ENCODE measurements around the gene DCLK1.
"Not testable (repeated sequence)": the region's sequence is repeated elsewhere in the genome, so short reads cannot be mapped to it uniquely, and the experiment has no call there.

DCLK1 gene

DNA sequence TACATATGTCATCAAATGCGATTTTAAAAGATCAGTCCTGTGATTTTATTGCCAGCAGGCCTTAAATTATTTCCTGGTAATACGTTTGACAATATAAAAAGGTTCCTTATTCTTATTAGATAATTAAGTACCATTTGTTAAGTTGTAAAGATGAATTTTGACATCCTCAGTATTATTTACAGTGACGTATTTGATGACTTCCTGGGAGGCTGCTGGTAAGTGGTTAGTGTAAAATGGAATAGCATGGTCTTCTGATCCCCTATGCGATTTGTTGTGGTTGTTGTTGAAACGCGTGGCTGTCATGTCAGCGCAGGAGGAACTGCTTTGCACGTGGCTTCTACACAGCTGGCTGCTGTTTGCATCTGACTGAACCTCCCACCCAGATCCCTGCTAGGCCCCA, 99.7 kb downstream of the DCLK1 start:
- DNase-seq: no peak

DNA sequence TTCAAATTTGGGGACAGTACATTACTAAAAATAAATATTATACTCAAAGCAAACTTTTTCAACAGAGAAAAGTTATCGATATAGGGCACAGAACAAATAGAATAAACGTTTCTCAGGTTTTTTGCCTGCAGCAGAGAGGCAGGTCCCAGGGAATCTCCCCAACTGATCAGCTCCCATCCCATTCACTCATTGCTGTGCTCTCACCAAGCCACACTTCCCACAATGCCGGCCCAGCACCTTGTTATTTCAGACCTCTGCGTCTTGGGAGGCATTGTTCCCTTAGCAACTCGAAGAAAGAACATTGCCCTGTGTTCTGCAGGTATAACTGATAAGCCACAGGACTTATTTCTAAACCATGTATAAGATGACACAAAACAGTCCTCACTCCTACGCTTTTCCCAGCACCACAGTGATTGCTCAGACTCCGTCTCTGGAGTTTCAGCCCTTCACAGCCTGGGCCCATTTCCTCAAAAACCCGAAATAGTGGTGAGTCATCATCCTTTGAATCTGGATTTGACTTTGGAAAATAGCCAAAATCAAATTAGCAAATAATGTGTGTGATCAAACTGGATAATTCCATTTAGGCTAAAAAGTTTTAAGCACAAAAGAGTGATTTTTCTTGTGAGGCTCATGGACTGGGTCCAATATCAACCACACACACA, 100.4 kb downstream of the DCLK1 start:
- no peak for DNase-seq

GRCh38 chr13:36029166-36029565, 102.0 kb downstream of the DCLK1 start:
- no peak for DNase-seq

- no peak for DNase-seq
Measured at GRCh38 chr13:36028359-36029025, 102.7 kb downstream of the DCLK1 start.

GRCh38 chr13:36026531-36026930, 104.7 kb downstream of the DCLK1 start:
- DNase-seq: no peak

DNA sequence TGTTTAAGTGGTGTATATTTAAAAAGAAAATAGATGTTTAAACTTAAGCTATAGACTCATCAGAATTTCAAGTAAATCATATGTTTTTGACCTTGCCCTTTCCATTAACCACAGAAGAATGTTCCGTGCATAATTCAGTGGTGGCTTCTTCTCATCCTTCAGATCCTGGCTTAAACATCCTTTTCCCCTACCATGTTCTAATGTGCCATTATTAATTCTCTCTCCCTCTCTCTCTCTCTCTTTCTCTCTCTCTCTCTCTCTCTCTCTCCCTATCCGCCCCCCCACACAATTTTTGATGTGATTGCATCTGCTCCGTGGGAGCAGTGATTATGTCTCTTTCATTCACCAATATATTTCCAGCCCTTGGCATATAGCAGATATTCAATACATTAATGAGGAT, 116.4 kb downstream of the DCLK1 start:
- DNase-seq: no peak

- DNase-seq: no peak
Measured at GRCh38 chr13:36006894-36007675, 124.1 kb downstream of the DCLK1 start.

DNA sequence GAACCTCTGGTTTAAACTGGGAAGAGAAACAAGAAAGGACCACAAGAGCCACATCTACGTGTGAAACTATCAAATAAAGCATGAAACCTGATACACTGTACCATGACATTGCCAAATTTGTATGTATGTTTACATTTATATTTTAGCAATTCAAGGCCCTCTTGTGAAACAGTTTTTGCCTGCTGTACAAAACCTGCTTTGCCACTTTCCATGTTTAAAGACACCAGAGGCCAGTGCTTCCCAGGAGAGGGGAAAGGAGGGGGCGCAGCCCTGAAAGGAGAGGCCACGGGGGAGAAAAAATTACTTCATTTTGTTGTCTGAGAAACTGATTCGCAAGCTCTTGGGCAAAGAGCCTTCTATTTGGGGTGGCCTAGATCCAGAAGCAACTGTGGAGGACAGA, 124.8 kb downstream of the DCLK1 start:
- DNase-seq: no peak

DNA sequence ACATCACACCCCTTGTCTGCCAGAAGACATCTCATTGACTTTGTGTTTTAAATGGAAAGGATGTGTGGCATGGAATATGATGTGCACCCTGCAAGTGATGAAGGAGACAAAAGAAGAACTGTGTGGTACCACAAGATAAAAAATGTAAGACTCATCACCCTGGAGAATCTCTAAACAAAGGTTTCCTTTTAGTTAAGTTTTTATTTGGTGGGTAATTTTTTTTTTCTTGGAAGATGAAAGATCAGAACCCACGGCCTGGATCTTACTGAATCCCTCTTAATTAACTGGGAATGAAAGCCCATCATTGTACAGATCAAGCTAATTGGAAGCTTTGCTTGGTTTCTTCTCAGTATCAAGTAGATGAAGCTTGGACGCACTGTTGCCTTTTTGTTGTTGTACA, 129.6 kb downstream of the DCLK1 start:
- DNase-seq: no peak

DNA sequence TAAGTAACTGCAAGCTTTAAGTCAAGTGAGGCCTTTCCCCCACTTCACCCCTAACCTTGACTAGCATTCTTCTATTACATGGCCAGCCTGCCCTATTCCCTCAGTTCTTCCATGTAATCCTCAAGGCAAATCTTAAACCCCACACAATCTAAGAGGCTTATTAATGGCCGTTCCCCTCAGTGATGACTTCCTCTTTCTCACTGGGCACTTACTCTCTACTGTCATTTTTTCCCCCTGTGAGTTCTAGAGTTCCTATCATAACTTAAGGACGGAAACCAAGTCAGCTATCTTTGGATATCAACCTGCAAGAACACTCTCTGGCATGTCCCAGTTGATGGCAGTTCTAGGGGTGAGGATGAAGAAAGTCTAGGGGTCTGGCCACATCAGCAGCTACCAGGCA, 131.2 kb downstream of the DCLK1 start:
- no peak for DNase-seq

DNA sequence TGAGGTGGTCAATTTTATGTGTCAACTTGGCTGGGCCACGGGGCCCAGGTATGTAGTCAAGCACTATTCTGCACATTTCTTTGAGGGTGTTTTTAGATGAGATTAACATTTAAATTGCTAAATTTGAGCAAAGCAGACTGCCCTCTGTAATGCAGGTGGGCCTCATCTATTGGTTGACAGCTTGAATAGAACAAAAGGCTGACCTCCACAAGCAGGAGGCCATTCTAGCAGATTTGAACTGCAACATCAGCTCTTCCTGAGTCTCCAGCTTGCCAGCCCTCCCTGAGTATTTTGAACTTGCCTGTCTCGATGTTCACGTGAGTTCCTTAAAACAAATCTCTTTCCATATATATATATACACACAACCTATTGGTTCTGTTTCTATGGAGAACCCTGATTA, 134.8 kb downstream of the DCLK1 start:
- DNase-seq: no peak

DNA sequence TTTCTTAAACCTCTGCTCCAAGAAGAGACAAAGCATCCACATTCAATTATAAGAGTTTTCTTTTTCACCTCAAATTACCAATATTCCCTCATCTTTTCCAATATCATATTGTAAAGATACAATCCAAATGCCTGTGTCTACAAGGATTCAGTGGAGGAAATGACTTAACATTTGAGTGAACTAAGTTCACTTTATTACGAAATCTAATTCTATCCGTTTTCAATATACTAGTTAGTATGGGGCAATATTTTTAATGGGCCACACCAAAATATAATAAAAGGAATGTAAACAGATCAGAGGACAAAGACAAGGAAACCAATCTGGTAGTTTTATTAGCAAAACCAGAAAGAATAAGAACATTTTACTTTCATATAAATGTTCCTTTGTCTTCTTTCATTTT, 136.0 kb downstream of the DCLK1 start:
- no peak for DNase-seq

DNA sequence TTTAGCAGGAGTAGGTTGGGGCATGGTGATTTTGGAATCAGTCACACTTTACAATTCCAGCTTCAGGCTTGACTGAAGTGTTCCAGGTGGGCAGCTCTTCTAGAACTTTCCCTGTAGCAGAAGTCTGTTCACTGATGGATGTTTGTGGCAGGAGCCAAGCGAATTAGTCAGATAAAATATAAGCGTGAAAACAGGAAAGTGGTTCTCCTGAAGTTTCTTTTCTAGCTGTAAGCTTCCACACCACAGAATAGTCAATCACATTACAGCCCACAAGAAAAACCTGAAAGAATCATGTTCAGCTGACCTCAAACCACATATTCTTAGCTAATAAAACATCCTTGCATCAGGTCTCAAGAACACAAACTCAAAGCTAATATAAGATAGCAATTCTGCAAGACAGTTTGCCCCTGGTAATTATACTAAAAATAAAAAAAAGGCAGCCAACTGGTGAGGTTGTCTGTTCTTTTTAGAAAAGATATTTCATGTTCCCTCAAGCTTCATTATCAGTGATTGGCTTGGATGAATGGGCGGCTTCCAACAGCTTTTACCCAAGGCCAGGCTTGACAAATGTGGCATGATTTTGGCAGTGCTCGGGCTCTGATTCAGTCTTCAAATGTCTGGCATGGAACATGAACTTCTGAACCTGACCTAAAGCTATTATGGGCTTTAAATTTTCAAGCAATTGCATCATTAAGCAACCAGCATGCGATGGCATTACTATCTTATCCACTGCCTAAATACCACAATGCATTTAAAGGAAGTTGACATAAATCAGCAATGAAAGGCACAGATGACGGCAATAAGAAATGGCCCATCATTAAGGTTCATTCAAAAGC, 136.8 kb downstream of the DCLK1 start:
- DNase-seq: no peak

GRCh38 chr13:35993686-35994085, 137.5 kb downstream of the DCLK1 start:
- no peak for DNase-seq

GRCh38 chr13:35992964-35993363, 138.2 kb downstream of the DCLK1 start:
- DNase-seq: no peak

- no peak for DNase-seq
Measured at GRCh38 chr13:35990196-35990595, 141.0 kb downstream of the DCLK1 start.

DNA sequence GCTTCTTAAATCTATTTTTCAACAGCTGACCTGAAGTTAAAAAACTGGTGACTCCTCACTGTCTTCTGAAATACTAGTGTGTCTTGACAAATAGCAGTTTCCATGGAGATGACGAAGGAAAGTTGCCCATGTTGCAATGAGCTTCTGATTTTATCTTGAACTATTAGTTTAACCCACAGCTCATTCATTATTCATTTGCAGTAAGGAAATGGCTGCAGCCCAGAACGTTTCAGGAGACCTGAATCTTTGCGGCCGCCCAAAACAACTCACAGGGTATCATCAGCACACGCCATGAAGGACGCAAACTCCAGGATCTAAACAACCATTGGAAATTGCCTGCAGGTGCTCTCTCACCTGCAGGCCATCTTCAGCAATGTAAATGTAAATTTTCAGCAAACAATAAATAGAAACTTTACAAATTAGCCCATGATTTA, 142.5 kb downstream of the DCLK1 start:
- no peak for DNase-seq

DNA sequence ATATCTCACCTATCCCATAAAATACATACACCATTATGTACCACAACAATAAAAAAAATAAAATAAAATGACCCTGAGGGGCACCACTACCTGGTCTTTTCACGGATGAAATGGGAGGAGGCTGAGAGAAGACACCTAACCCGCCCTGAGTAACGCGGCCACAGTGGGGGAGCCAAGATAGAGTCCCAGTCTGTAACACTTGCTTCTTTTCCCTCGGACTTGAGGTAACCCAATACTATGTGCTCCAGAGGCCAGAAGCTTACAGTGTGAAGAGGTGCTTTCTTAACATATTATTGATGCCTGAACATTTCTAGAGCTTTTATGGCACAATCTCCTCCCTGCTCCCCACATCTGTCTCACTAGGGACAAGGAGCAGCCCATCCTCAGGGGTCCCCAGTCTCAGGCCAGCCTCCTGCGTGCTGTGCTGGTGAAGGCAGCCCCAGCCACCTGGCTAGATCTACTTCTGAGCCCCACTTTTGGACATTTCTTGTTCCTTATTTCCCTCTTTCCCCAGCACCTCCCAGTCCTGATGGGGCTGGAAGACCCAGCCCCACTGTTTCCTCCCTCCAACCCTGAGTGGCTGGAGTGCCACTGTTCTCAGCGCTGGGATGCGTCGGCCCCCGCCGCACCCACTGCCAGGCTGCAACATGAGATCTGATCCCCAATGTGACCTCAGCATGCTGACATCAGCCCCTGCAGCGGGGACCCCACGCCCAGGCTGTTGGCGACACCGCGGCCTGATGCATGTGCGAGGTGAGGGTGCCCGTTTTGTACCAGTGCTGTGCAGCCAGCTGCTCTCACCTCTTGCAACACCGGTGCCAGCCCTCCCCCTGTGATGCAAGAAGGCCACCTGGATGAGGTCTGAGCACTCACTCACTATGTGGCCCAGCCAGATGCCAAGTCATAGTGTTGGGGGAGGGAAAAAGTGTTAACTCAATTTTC, 143.3 kb downstream of the DCLK1 start:
- no peak for DNase-seq

GRCh38 chr13:35984776-35985453, 146.3 kb downstream of the DCLK1 start:
- no peak for DNase-seq

GRCh38 chr13:35984287-35984686, 146.9 kb downstream of the DCLK1 start:
- no peak for DNase-seq

- not testable (repeated sequence) for DNase-seq
Measured at GRCh38 chr13:35983703-35984102, 147.5 kb downstream of the DCLK1 start.

Data from T-helper 1 cell (primary cell).